Activated B cell treated with CpG ODN at 0.5 μM for 24 hours (primary cell): ENCODE measurements around the gene FOCAD. TPM values are rescaled to one million over a fixed set of nuclear protein-coding genes. Genes with fewer than 3 reads are reported as not detected.
A peak's percentile ranks its signal among the peaks of the same experiment; 100 is the strongest.

Experiments used
- ATAC-seq: fragments of 200-7000 bp; cut with Tn5 transposase; one replicate; pipeline ENCODE4 v1.10.0; 2021; ENCODE audit warnings: low read depth, mild to moderate bottlenecking, moderate library complexity
- CTCF ChIA-PET: fragments of 350-600 bp; sonication (Branson Sonifier 250); formaldehyde crosslinking; loops from one replicate; lab custom pipeline; 2021; ENCODE audit warnings: antibody characterized with exemption; lab: Charles Lee
- POLR2A ChIA-PET: fragments of 350-600 bp; sonication (Branson Sonifier 250); formaldehyde crosslinking; loops from one replicate; lab custom pipeline; 2021; ENCODE audit warnings: antibody characterized with exemption; lab: Charles Lee
- DNase-seq: peaks from one replicate; pipeline ENCODE4 v3.0.0; 2022
- H3K27ac Mint-ChIP-seq: one replicate; pipeline ENCODE4 v1.8.0; 2020; ENCODE audit warnings: mixed read lengths
- H3K27me3 Mint-ChIP-seq: one replicate; pipeline ENCODE4 v1.8.0; 2021; ENCODE audit warnings: mixed read lengths
- H3K36me3 Mint-ChIP-seq: one replicate; pipeline ENCODE4 v1.8.0; 2021; ENCODE audit warnings: low read depth, mixed read lengths
- H3K4me1 Mint-ChIP-seq: one replicate; pipeline ENCODE4 v1.8.0; 2021; ENCODE audit warnings: mixed read lengths
- H3K4me3 Mint-ChIP-seq: one replicate; pipeline ENCODE4 v1.8.0; 2020; ENCODE audit warnings: mild to moderate bottlenecking, mixed read lengths
- H3K9me3 Mint-ChIP-seq: one replicate; pipeline ENCODE4 v1.8.0; 2020; ENCODE audit warnings: mixed read lengths
- CTCF ChIP-seq: fragments of 200-600 bp; IDR thresholded peaks from one replicate; pipeline ENCODE4 v1.8.0; 2022; ENCODE audit warnings: antibody characterized with exemption, mild to moderate bottlenecking
- intact Hi-C: fragments of 100-400 bp; cut with micrococcal nuclease; formaldehyde crosslinking; loops from one replicate; pipeline ENCODE4 v1.15.1; 2024
- total RNA-seq: library from RNA; stranded (reverse); gene quantifications from 2 replicates; pipeline ENCODE4 v1.2.3, GENCODE V29; 2022

Gene FOCAD
- total RNA-seq, 1 donor from 2014 or later, result 11.7 TPM

GRCh38 chr9:21027295-21027694 is 343.2 kb downstream of the FOCAD start:
- H3K36me3 Mint-ChIP-seq, result peaks cover 24% of the 10 kb centered on the region
- no peak for ATAC-seq
- H3K9me3 Mint-ChIP-seq, result no peaks in the 10 kb centered on the region
- POLR2A ChIA-PET, result no interaction called here
- no peak overlapping the region for H3K4me3 Mint-ChIP-seq
- DNase-seq, result no peak
- CTCF ChIA-PET, result no interaction called here
- intact Hi-C loops, result no loop called here
- no peak overlapping the region for H3K27ac Mint-ChIP-seq
- no peak for TF ChIP-seq CTCF
- H3K27me3 Mint-ChIP-seq, result no peaks in the 10 kb centered on the region
- peaks cover 17% of the 10 kb centered on the region for H3K4me1 Mint-ChIP-seq

- ChIA-PET POLR2A (no interaction called here), CTCF (no interaction called here)
- Mint-ChIP-seq H3K9me3 (no peaks in the 10 kb centered on the region), H3K27me3 (no peaks in the 10 kb centered on the region), H3K4me3 (no peak overlapping the region), H3K27ac (no peak overlapping the region), H3K36me3 (peaks cover 19% of the 10 kb centered on the region), H3K4me1 (peaks cover 24% of the 10 kb centered on the region)
- TF ChIP-seq CTCF, result no peak
- ATAC-seq (no peak), DNase-seq (no peak)
- intact Hi-C loops, result no loop called here
Observed at GRCh38 chr9:21028466-21028865, 344.4 kb downstream of the FOCAD start.

DNA sequence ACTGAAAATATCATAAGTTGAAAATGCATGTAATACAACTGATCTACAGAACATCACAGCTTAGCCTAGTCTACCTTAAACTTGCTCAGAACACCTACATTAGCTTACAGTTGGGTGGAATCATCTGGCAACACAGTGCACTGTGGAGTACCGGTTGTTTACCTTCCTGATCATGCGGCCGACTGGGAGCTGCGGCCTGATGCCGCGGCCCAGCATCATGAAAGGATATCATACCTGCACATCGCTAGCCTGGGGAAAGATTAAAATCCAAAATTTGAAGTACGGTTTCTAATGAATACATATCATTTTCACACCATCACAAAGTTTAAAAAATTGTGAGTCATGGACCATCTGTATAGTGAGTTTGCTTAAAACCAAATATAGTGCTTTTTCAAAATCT is 345.6 kb downstream of the FOCAD start:
- peaks cover 14% of the 10 kb centered on the region for H3K36me3 Mint-ChIP-seq
- POLR2A ChIA-PET, result interaction anchor here (0.8 kb wide), 1 partner anchor 11 kb away, joined by 3 read pairs; no protein-coding TSS in a partner anchor
- CTCF ChIA-PET, result interaction anchor here (0.6 to 1.3 kb wide), 2 partner anchors 12 to 426 kb away, joined by 3 read pairs; no protein-coding TSS in a partner anchor
- H3K4me1 Mint-ChIP-seq, result peaks cover 17% of the 10 kb centered on the region
- H3K27ac Mint-ChIP-seq, result no peak overlapping the region
- DNase-seq (no peak), ATAC-seq (no peak)
- no peak overlapping the region for H3K4me3 Mint-ChIP-seq
- H3K27me3 Mint-ChIP-seq, result no peaks in the 10 kb centered on the region
- TF ChIP-seq CTCF, result no peak
- no peaks in the 10 kb centered on the region for H3K9me3 Mint-ChIP-seq
- intact Hi-C loops, result loop anchor here (2.0 to 10.0 kb wide), 3 partner anchors 67 to 775 kb away; partner anchors contain the start of genes MLLT3 and MTAP

- H3K4me3 Mint-ChIP-seq, result no peak overlapping the region
- peak; percentile 67 for ATAC-seq
- intact Hi-C loops, result loop anchor here (1.0 to 10.0 kb wide), 4 partner anchors 66 to 774 kb away; partner anchors contain the start of genes FOCAD, MLLT3 and MTAP
- no peak overlapping the region for H3K27ac Mint-ChIP-seq
- peaks cover 14% of the 10 kb centered on the region for H3K36me3 Mint-ChIP-seq
- no peaks in the 10 kb centered on the region for H3K9me3 Mint-ChIP-seq
- CTCF ChIA-PET, result interaction anchor here (1.3 kb wide), 1 partner anchor 12 kb away, joined by 3 read pairs; no protein-coding TSS in a partner anchor
- no peak for DNase-seq
- POLR2A ChIA-PET, result interaction anchor here (0.8 to 1.6 kb wide), 3 partner anchors 10 to 13 kb away, joined by 3 to 5 read pairs (median 5); no protein-coding TSS in a partner anchor
- peaks cover 17% of the 10 kb centered on the region for H3K4me1 Mint-ChIP-seq
- no peak for TF ChIP-seq CTCF
- H3K27me3 Mint-ChIP-seq, result no peaks in the 10 kb centered on the region
Observed at GRCh38 chr9:21030389-21031035, 346.5 kb downstream of the FOCAD start.

DNA sequence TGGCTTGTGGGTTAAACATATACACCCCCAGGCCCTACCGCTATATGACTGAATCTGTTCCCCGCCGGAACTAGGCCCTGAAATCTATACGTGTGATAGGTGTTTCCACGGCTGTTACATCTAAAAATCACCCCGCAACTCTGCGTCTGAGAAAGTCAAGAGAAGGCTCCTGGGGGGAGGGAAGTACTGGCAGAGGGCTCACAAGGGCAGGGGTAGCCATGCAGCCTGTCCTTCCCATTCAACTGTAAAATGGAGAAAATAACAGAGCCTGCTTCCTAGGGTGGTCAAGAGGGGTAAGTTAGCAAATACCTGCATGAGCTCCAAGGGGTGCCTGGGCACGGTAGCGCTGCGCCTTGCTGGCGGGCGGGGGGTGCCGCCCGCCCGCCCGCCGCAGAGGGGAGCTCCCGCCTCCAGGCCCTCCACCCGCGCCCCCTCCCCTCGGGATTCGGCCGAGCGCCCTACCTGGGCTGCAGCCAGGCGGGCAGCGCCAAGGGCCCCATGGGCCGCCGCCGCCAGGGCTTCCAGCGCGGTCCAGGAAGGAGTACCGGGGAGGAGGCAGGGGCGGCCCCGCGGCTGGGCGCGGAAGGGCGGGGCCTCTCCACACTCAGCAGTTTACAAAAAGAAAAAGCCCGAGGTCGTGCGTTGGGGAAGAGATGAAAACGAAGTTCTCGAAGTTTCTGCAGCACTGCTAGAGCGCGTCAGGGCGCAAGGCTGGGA is 347.2 kb downstream of the FOCAD start, which contains the start of gene HACD4:
Gene HACD4, minus strand, starts transcription at position 550 of the 717 bp plus-strand sequence. Its CDS starts 50 bp downstream, at position 500.
- Mint-ChIP-seq H3K27me3 (no peaks in the 10 kb centered on the region), H3K36me3 (peaks cover 7% of the 10 kb centered on the region), H3K4me1 (peaks cover 17% of the 10 kb centered on the region), H3K4me3 (peak within 1 kb of the TSS; percentile 81), H3K9me3 (no peaks in the 10 kb centered on the region), H3K27ac (peak within 1 kb of the TSS; percentile 70)
- ATAC-seq (peak; percentile 78), DNase-seq (peak; percentile 59)
- intact Hi-C loops, result loop anchor here (1.0 to 10.0 kb wide), 4 partner anchors 66 to 774 kb away; partner anchors contain the start of genes FOCAD, MLLT3 and MTAP
- CTCF ChIA-PET, result no interaction called here
- TF ChIP-seq CTCF, result no peak
- POLR2A ChIA-PET, result interaction anchor here (1.4 to 1.6 kb wide), 2 partner anchors 9 to 13 kb away, joined by 5 read pairs; no protein-coding TSS in a partner anchor
